PC-3 (cell line): ENCODE results near the gene ACR.
"Not testable (repeated sequence)": the region's sequence is repeated elsewhere in the genome, so short reads cannot be mapped to it uniquely, and the experiment has no call there.

Source experiments
- CTCF ChIP-seq: fragments of 300-600 bp; sonication (generic); conservative IDR thresholded peaks from 2 replicates; pipeline ENCODE4 v1.5.1; 2017; ENCODE audit warnings: antibody characterized with exemption, low read depth, mild to moderate bottlenecking, low read length
- EZH2 ChIP-seq: fragments of 300-600 bp; sonication (generic); IDR thresholded peaks from one replicate; pipeline ENCODE4 v1.6.1; 2017; ENCODE audit warnings: antibody characterized with exemption, mild to moderate bottlenecking, low read length; ENCODE audit not compliant: unreplicated experiment

GRCh38 chr22:50755251-50755650, 17.2 kb downstream of the ACR start:
- TF ChIP-seq EZH2, CTCF: not testable (repeated sequence)
